IMR-90 (cell line): ENCODE data around the gene GSG1. TPM values are rescaled to one million over a fixed set of nuclear protein-coding genes. Genes with fewer than 3 reads are reported as not detected.

ENCODE experiments used
- ATAC-seq: fragments of 200-7000 bp; cut with Tn5 transposase; 2 replicates; pipeline ENCODE4 v1.9.1; 2020; ENCODE audit warnings: low read depth, mild to moderate bottlenecking, moderate library complexity
- BruUV-seq: library from RNA; stranded (reverse); fragments of 400-500 nt; replicated peaks from 2 replicates; lab custom pipeline; 2021; lab: Mats Ljungman, UMichigan
- CTCF ChIA-PET: fragments of 300-600 bp; formaldehyde crosslinking; extraction: SDS; loops from one replicate; lab custom pipeline; 2021; ENCODE audit warnings: antibody characterized with exemption; lab: Yijun Ruan, JAX
- POLR2A ChIA-PET: fragments of 300-600 bp; sonication (Branson Sonifier 250); formaldehyde crosslinking; loops from one replicate; lab custom pipeline; 2022; ENCODE audit warnings: antibody characterized with exemption; ENCODE audit not compliant: unreplicated experiment; lab: Charles Lee
- DNase-seq: peaks from one replicate; pipeline ENCODE4 v3.0.0; 2013
- H2AFZ ChIP-seq: replicated peaks from 2 replicates; pipeline ENCODE3; 2013; ENCODE audit warnings: low read length, mild to moderate bottlenecking; ENCODE audit not compliant: poor library complexity
- H2AK5ac ChIP-seq: 2 replicates; pipeline ENCODE4 v1.6.1; 2013; ENCODE audit warnings: low read depth, low read length, inconsistent platforms
- H2AK9ac ChIP-seq: replicated peaks from 2 replicates; pipeline ENCODE3; 2013; ENCODE audit warnings: mild to moderate bottlenecking, low read depth, low read length, moderate library complexity; ENCODE audit not compliant: poor library complexity
- H2BK120ac ChIP-seq: 2 replicates; pipeline ENCODE4 v1.6.1; 2013; ENCODE audit warnings: low read depth, low read length, inconsistent platforms
- H2BK15ac ChIP-seq: 3 replicates; pipeline ENCODE4 v1.6.1; 2013; ENCODE audit warnings: low read depth, low read length, inconsistent platforms
- H2BK20ac ChIP-seq: 2 replicates; pipeline ENCODE4 v1.6.1; 2013; ENCODE audit warnings: low read depth, mild to moderate bottlenecking, inconsistent platforms, low read length, moderate library complexity
- H2BK5ac ChIP-seq: 2 replicates; pipeline ENCODE4 v1.6.1; 2013; ENCODE audit warnings: mild to moderate bottlenecking, low read depth, low read length, inconsistent platforms; ENCODE audit not compliant: poor library complexity, severe bottlenecking
- H3K14ac ChIP-seq: replicated peaks from 2 replicates; pipeline ENCODE4 v1.6.1; 2013; ENCODE audit warnings: low read depth, low read length, inconsistent platforms
- H3K18ac ChIP-seq: 2 replicates; pipeline ENCODE4 v1.6.1; 2013; ENCODE audit warnings: low read depth, low read length, control low read depth
- H3K23ac ChIP-seq: 2 replicates; pipeline ENCODE4 v1.6.1; 2013; ENCODE audit warnings: low read depth, low read length, inconsistent platforms
- H3K27ac ChIP-seq: 2 replicates; pipeline ENCODE4 v1.5.1; 2013; ENCODE audit warnings: mild to moderate bottlenecking, control low read depth, low read length; ENCODE audit not compliant: insufficient read depth
- H3K27me3 ChIP-seq: 2 replicates; pipeline ENCODE4 v1.6.1; 2013; ENCODE audit warnings: low read length; ENCODE audit not compliant: control insufficient read depth, insufficient read depth
- H3K36me3 ChIP-seq: 2 replicates; pipeline ENCODE4 v1.6.1; 2013; ENCODE audit warnings: low read length, mixed read lengths; ENCODE audit not compliant: control insufficient read depth, insufficient read depth
- H3K4ac ChIP-seq: 2 replicates; pipeline ENCODE4 v1.6.1; 2013; ENCODE audit warnings: low read depth, low read length, inconsistent platforms
- H3K4me1 ChIP-seq: 2 replicates; pipeline ENCODE4 v1.6.1; 2013; ENCODE audit warnings: low read length, mixed read lengths; ENCODE audit not compliant: control insufficient read depth, insufficient read depth
- H3K4me2 ChIP-seq: 2 replicates; pipeline ENCODE4 v1.6.1; 2013; ENCODE audit warnings: low read depth, mild to moderate bottlenecking, control low read depth, low read length, moderate library complexity
- H3K4me3 ChIP-seq: 2 replicates; pipeline ENCODE4 v1.5.1; 2013; ENCODE audit warnings: low read depth, mild to moderate bottlenecking, control low read depth, low read length, moderate library complexity; ENCODE audit not compliant: insufficient read depth
- H3K56ac ChIP-seq: 2 replicates; pipeline ENCODE4 v1.6.1; 2013; ENCODE audit warnings: low read length, inconsistent platforms; ENCODE audit not compliant: insufficient read depth; ENCODE audit errors: extremely low read depth
- H3K79me1 ChIP-seq, 2 experiments: 2 replicates each; pipeline ENCODE4 v1.6.1; 2013; ENCODE audit warnings: low read length in 2 of 2, inconsistent platforms in 1 of 2, low read depth in 1 of 2
- H3K9ac ChIP-seq: 2 replicates; pipeline ENCODE4 v1.6.1; 2013; ENCODE audit warnings: low read depth, low read length, control low read depth
- H3K9me1 ChIP-seq: 2 replicates; pipeline ENCODE4 v1.6.1; 2013; ENCODE audit warnings: low read length, inconsistent platforms; ENCODE audit not compliant: insufficient read depth
- H3K9me3 ChIP-seq: 2 replicates; pipeline ENCODE4 v1.6.1; 2013; ENCODE audit warnings: low read length; ENCODE audit not compliant: control insufficient read depth, insufficient read depth
- H4K20me1 ChIP-seq: 2 replicates; pipeline ENCODE4 v1.6.1; 2013; ENCODE audit warnings: low read length, inconsistent platforms; ENCODE audit not compliant: insufficient read depth
- H4K5ac ChIP-seq: 2 replicates; pipeline ENCODE4 v1.6.1; 2013; ENCODE audit warnings: mild to moderate bottlenecking, low read depth, low read length, control low read depth
- H4K8ac ChIP-seq, 2 experiments: 2 replicates each; pipeline ENCODE4 v1.6.1; 2013; ENCODE audit warnings: low read depth in 2 of 2, low read length in 2 of 2, control low read depth in 1 of 2, inconsistent platforms in 1 of 2
- H4K91ac ChIP-seq: 2 replicates; pipeline ENCODE4 v1.6.1; 2013; ENCODE audit warnings: low read depth, low read length, inconsistent platforms; ENCODE audit not compliant: insufficient read depth
- BHLHE40 ChIP-seq: fragments of 150-350 bp; IDR thresholded peaks from 2 replicates; pipeline ENCODE4 v1.6.1; 2016; ENCODE audit warnings: mild to moderate bottlenecking, low read depth, low read length
- CHD1 ChIP-seq: IDR thresholded peaks from 2 replicates; pipeline ENCODE4 v1.6.1; 2012; ENCODE audit warnings: low read depth, low read length, improper control_type of control experiment
- CTCF ChIP-seq: conservative IDR thresholded peaks from 2 replicates; pipeline ENCODE4 v1.5.1; 2012; ENCODE audit warnings: mild to moderate bottlenecking, low read depth, low read length, improper control_type of control experiment
- ELK1 ChIP-seq: fragments of 150-350 bp; IDR thresholded peaks from 2 replicates; pipeline ENCODE4 v1.6.1; 2016; ENCODE audit warnings: low read depth, mild to moderate bottlenecking, low read length, moderate library complexity, borderline replicate concordance
- FOS ChIP-seq: fragments of 150-350 bp; IDR thresholded peaks from 2 replicates; pipeline ENCODE4 v1.6.1; 2016; ENCODE audit warnings: low read depth, low read length
- MAFK ChIP-seq: IDR thresholded peaks from 2 replicates; pipeline ENCODE4 v1.6.1; 2012; ENCODE audit warnings: low read depth, low read length, improper control_type of control experiment
- MAZ ChIP-seq: IDR thresholded peaks from 2 replicates; pipeline ENCODE4 v1.6.1; 2012; ENCODE audit warnings: low read depth, mild to moderate bottlenecking, low read length, improper control_type of control experiment, moderate library complexity, borderline replicate concordance
- MXI1 ChIP-seq: IDR thresholded peaks from 2 replicates; pipeline ENCODE4 v1.6.1; 2012; ENCODE audit warnings: low read depth, mild to moderate bottlenecking, low read length, moderate library complexity, borderline replicate concordance
- NFE2L2 ChIP-seq: fragments of 150-350 bp; IDR thresholded peaks from 2 replicates; pipeline ENCODE4 v1.6.1; 2016; ENCODE audit warnings: low read depth, mild to moderate bottlenecking, low read length
- POLR2A ChIP-seq: IDR thresholded peaks from 2 replicates; pipeline ENCODE4 v1.6.1; 2012; ENCODE audit warnings: mild to moderate bottlenecking, low read depth, low read length
- RAD21 ChIP-seq: IDR thresholded peaks from 2 replicates; pipeline ENCODE4 v1.6.1; 2012; ENCODE audit warnings: low read length, improper control_type of control experiment
- RCOR1 ChIP-seq: IDR thresholded peaks from 2 replicates; pipeline ENCODE4 v1.6.1; 2012; ENCODE audit warnings: mild to moderate bottlenecking, low read length, improper control_type of control experiment; ENCODE audit not compliant: insufficient replicate concordance
- RFX5 ChIP-seq: IDR thresholded peaks from 2 replicates; pipeline ENCODE4 v1.8.0; 2012; ENCODE audit warnings: low read depth, mild to moderate bottlenecking, low read length, moderate library complexity
- SMC3 ChIP-seq: fragments of 150-350 bp; IDR thresholded peaks from 2 replicates; pipeline ENCODE4 v1.6.1; 2016; ENCODE audit warnings: low read depth, mild to moderate bottlenecking, antibody characterized with exemption, low read length, moderate library complexity
- USF2 ChIP-seq: fragments of 150-350 bp; IDR thresholded peaks from 2 replicates; pipeline ENCODE4 v1.6.1; 2017; ENCODE audit warnings: mild to moderate bottlenecking, antibody characterized with exemption, low read length, low read depth
- WGBS, 2 experiments: methylation state at CpG; one replicate each; pipeline versions ENCODE4 v1.1.5 to v1.1.7; 2013; ENCODE audit warnings: missing lambda C conversion rate in 2 of 2; ENCODE audit not compliant: insufficient read length in 1 of 2; ENCODE audit errors: extremely low coverage in 2 of 2; 5-methylcytosine and 5-hydroxymethylcytosine counted together
- dilution Hi-C: fragments of 300-500 bp; cut with HindIII; formaldehyde crosslinking; loops from one replicate; pipeline ENCODE4 v1.14.3; 2018; ENCODE audit warnings: low sequenced_read_pairs; ENCODE audit not compliant: unreplicated experiment
- in situ Hi-C: fragments of 300-500 bp; cut with MboI; formaldehyde crosslinking; loops from 3 replicates; pipeline ENCODE4 v1.14.3; 2019; ENCODE audit warnings: low sequenced_read_pairs, inconsistent platforms, mixed read lengths
- intact Hi-C: fragments of 100-400 bp; cut with micrococcal nuclease; formaldehyde crosslinking; loops from 2 replicates; pipeline ENCODE4 v1.10.0; 2022
- polyA plus RNA-seq, 3 experiments: library from polyadenylated mRNA; depleted of rRNA; stranded (reverse); fragments of >200 nt; gene quantifications; 2 replicates each; pipeline ENCODE4 v1.2.3, GENCODE V29; 2012; ENCODE audit warnings: low replicate concordance in 1 of 3
- total RNA-seq: library from RNA; depleted of rRNA; stranded (reverse); fragments of >200 nt; gene quantifications from 2 replicates; pipeline ENCODE4 v1.2.3, GENCODE V29; 2012

GSG1 gene
- total and polyA plus RNA-seq, 2 of the 4 experiments (the other 2 are of a cell fraction): 1.8 to 2.9 TPM

- no peaks in the 10 kb centered on the region for H3K79me1 ChIP-seq
- H4K8ac ChIP-seq: no peak overlapping the region
- no peak overlapping the region for H4K5ac ChIP-seq
- H2AK9ac ChIP-seq: no peak overlapping the region
- no peak overlapping the region for H3K27ac ChIP-seq
- H4K91ac ChIP-seq: no peak overlapping the region
- DNase-seq (no peak), ATAC-seq (no peak)
- CTCF ChIA-PET: no interaction called here
- H3K14ac ChIP-seq: no peak overlapping the region
- no peak overlapping the region for H3K4me2 ChIP-seq
- H3K23ac ChIP-seq: no peak overlapping the region
- no peak overlapping the region for H2BK5ac ChIP-seq
- no peak overlapping the region for H3K4me3 ChIP-seq
- H2BK120ac ChIP-seq: 0 out of 2 replicates have a peak overlapping the region, but pooled peaks have one; percentile 14
- H2BK20ac ChIP-seq: no peak overlapping the region
- no TSS peak for BruUV-seq
- peaks cover 4% of the 10 kb centered on the region for H3K9me3 ChIP-seq
- no peak overlapping the region for H3K9ac ChIP-seq
- 56% methylated on average over 6 of the region's 15 CpGs; no CpG with 5 or more reads in 1 of the 2 experiments for WGBS, 2 experiments
- H4K20me1 ChIP-seq: no peaks in the 10 kb centered on the region
- dilution Hi-C loops (no loop called here), in situ Hi-C loops (no loop called here), intact Hi-C loops (no loop called here)
- H2AFZ ChIP-seq: no peak overlapping the region
- H3K18ac ChIP-seq: no peak overlapping the region
- H3K27me3 ChIP-seq: no peaks in the 10 kb centered on the region
- H3K9me1 ChIP-seq: no peaks in the 10 kb centered on the region
- H3K56ac ChIP-seq: no peak overlapping the region
- no peak overlapping the region for H3K4ac ChIP-seq
- H3K4me1 ChIP-seq: peaks cover 2% of the 10 kb centered on the region; the same call in 1 of the 2 replicates
- H3K36me3 ChIP-seq: no peaks in the 10 kb centered on the region
- no peak overlapping the region for H2BK15ac ChIP-seq
- POLR2A ChIA-PET: no interaction called here
- H2AK5ac ChIP-seq: no peak overlapping the region
- no peak for TF ChIP-seq POLR2A
- no peak for TF ChIP-seq NFE2L2
- no peak for TF ChIP-seq MXI1
- no peak for TF ChIP-seq USF2
- no peak for TF ChIP-seq ELK1
- no peak for TF ChIP-seq RCOR1
- no peak for TF ChIP-seq RFX5
- TF ChIP-seq RAD21: no peak
- no peak for TF ChIP-seq BHLHE40
- no peak for TF ChIP-seq SMC3
- TF ChIP-seq MAZ: no peak
- no peak for TF ChIP-seq CHD1
- TF ChIP-seq MAFK: no peak
- no peak for TF ChIP-seq FOS
- no peak for TF ChIP-seq CTCF
Measured at GRCh38 chr12:13114251-13115052, 11.0 kb upstream of the GSG1 start.
